ENCODE data around the gene GALNT10.

GALNT10 gene

GRCh38 chr5:154193701-154194121 lies 3.2 kb downstream of the GALNT10 start:
- peak overlapping the region; percentile 29 for H3K4me3 ChIP-seq (ENCODE audit: low read depth, low read length)
- no peak for TF ChIP-seq CTCF (IDR thresholded peaks at IDR 0.05; ENCODE audit: low read depth, low read length)

- H3K4me3 ChIP-seq (ENCODE audit: low read depth, low read length) = no peak overlapping the region
- no peak for TF ChIP-seq CTCF (IDR thresholded peaks at IDR 0.05; ENCODE audit: low read depth, low read length)
Observed at GRCh38 chr5:154194345-154195329, 4.1 kb downstream of the GALNT10 start.

GRCh38 chr5:154196281-154196680 lies 5.7 kb downstream of the GALNT10 start:
- no peak for TF ChIP-seq CTCF (IDR thresholded peaks at IDR 0.05; ENCODE audit: low read depth, low read length)

GRCh38 chr5:154196955-154197652 lies 6.6 kb downstream of the GALNT10 start:
- peak; percentile 22; the same call in 1 of the 2 replicates for TF ChIP-seq CTCF (IDR thresholded peaks at IDR 0.05; ENCODE audit: low read depth, low read length)
- peak overlapping the region; percentile 17; the same call in 1 of the 2 replicates for H3K4me3 ChIP-seq (ENCODE audit: low read depth, low read length)

More at GRCh38 chr5:154196281-154196680, 5.7 kb downstream of the GALNT10 start:
- H3K4me3 ChIP-seq (ENCODE audit: low read depth, low read length) = no peak overlapping the region

GRCh38 chr5:154197801-154198491 lies 7.4 kb downstream of the GALNT10 start:
- TF ChIP-seq CTCF (IDR thresholded peaks at IDR 0.05; ENCODE audit: low read depth, low read length) = no peak
- no peak overlapping the region for H3K4me3 ChIP-seq (ENCODE audit: low read depth, low read length)

- no peak overlapping the region for H3K4me3 ChIP-seq (ENCODE audit: low read depth, low read length)
- no peak for TF ChIP-seq CTCF (IDR thresholded peaks at IDR 0.05; ENCODE audit: low read depth, low read length)
Observed at GRCh38 chr5:154198611-154199230, 8.2 kb downstream of the GALNT10 start.

Measured in WI38 (cell line).